Activated CD4-positive, alpha-beta T cell treated with anti-CD3 and anti-CD28 coated beads, Interleukin-2, Interleukin-4, amounts not matched to agents 100 ng/mL and 50 ng/mL, durations not matched to agents 16 hours and 8 hours (primary cell): ENCODE results near the gene FOXN1.
"Not testable (repeated sequence)": the region's sequence is repeated elsewhere in the genome, so short reads cannot be mapped to it uniquely, and the experiment has no call there.

Experiments
- DNase-seq: peaks from one replicate; pipeline ENCODE4 v3.0.0-alpha.2; 2020; ENCODE audit warnings: low spot score

Gene FOXN1

GRCh38 chr17:28505986-28506665, at the start of gene FOXN1:
TSS of gene FOXN1 (plus strand) at chr17:28506348. CDS start at chr17:28523970, 17,622 bp downstream.
- no peak for DNase-seq

GRCh38 chr17:28457890-28458289, 48.3 kb upstream of the FOXN1 start:
- no peak for DNase-seq

GRCh38 chr17:28458881-28459280, 47.3 kb upstream of the FOXN1 start:
- not testable (repeated sequence) for DNase-seq

- no peak for DNase-seq
These were observed 45.2 kb upstream of the FOXN1 start for GRCh38 chr17:28460901-28461300.

GRCh38 chr17:28466001-28466400, 40.1 kb upstream of the FOXN1 start:
- no peak for DNase-seq

GRCh38 chr17:28466521-28467048, 39.6 kb upstream of the FOXN1 start:
- no peak for DNase-seq

GRCh38 chr17:28467456-28468025, 38.6 kb upstream of the FOXN1 start:
- no peak for DNase-seq

- not testable (repeated sequence) for DNase-seq
These were observed 38.0 kb upstream of the FOXN1 start for GRCh38 chr17:28468033-28468735.

GRCh38 chr17:28468781-28469180, 37.4 kb upstream of the FOXN1 start:
- peak; percentile 73 for DNase-seq

GRCh38 chr17:28469376-28469775, 36.8 kb upstream of the FOXN1 start:
- DNase-seq, result no peak

- DNase-seq, result no peak
These were observed 35.8 kb upstream of the FOXN1 start for GRCh38 chr17:28470266-28470913.

GRCh38 chr17:28470914-28471366, 35.2 kb upstream of the FOXN1 start:
- DNase-seq, result no peak

- DNase-seq, result no peak
These were observed 34.4 kb upstream of the FOXN1 start for GRCh38 chr17:28471531-28472342.

GRCh38 chr17:28472871-28473497, 33.2 kb upstream of the FOXN1 start:
- no peak for DNase-seq

GRCh38 chr17:28473542-28473941, 32.6 kb upstream of the FOXN1 start, which contains the start of gene SLC13A2:
TSS of gene SLC13A2 (plus strand) at chr17:28473644. CDS start at chr17:28473713, 69 bp downstream.
- no peak for DNase-seq

GRCh38 chr17:28474111-28474531, 32.0 kb upstream of the FOXN1 start:
- DNase-seq, result no peak

- no peak for DNase-seq
These were observed 30.8 kb upstream of the FOXN1 start for GRCh38 chr17:28475151-28475900.

GRCh38 chr17:28476076-28476865, 29.9 kb upstream of the FOXN1 start:
- DNase-seq, result no peak

GRCh38 chr17:28477928-28478327, 28.2 kb upstream of the FOXN1 start:
- DNase-seq, result no peak
